COR-L47 (cell line): Measurements from ENCODE around the gene FLRT3.

Source experiments
- DNase-seq: peaks from one replicate; lab custom pipeline; 2025; lab: John Stamatoyannopoulos, UW

Gene FLRT3

DNA sequence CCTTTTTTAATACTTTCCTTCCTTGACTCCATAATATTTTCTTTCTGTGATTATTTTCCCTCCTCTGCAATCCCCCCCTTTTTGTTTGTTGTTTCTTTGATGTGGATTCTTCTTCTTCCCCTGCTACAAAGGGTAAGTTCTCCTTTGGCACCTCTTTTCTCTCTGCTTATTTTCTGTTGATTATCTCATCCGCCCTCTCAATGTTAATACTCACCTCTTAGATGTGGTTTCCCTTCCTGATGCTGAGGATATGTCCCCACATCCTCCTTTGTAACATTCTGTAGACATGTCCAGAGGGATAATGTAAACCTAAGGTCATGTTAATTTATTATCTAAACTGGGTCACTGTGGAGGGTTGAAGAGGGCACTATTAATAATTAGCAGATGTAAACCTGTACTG, 17.7 kb downstream of the FLRT3 start:
- DNase-seq: no peak

DNA sequence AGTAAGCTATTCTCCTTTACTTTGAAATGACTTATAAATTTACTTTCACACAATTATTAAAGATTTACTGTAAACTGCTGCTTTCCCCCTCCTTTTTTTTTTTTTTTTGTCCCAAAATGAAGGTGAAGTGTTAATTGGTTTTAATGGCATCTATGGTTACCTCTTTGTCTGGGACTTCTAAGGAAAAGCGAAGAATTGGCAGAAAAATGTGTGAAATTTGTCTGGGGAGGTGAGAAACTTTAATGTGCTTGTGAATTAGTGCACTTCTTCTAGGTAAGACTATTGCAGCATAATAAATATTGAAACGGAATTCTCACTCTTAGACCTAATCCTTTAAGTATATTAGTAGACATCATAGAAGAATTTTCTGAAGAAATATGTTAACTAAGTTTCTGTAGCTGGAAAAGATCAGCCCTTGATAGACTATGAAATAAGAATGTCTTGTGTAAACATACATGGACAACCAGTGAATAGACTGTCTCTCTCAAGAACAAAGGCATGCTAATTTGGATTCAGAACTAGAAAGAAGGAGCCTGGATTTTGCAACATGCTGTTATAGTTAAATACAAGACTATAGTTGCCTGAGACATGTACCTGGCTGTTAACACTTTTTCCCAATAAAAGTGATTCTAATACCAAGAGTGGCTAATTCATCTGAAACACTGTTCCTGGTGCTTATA, 23.9 kb downstream of the FLRT3 start:
- DNase-seq: no peak

DNA sequence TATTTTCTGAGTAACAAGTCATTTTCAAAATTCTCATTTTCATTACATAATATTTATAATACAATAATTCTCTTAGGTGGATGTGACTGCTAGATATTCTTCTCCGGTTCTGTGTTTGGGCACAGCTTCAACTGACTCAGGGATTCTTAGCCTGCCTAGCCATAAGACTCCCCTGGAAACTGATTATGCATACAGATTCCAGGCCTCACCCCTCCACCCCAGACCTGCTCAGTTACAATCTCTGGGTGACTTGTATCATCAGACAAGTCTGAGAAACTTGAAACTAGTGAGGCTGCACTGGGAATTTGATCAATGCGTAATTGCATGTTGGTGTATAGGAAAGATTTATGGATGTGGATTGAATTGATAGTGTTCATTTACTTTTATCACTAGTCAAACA, 25.4 kb downstream of the FLRT3 start:
- DNase-seq: no peak

DNA sequence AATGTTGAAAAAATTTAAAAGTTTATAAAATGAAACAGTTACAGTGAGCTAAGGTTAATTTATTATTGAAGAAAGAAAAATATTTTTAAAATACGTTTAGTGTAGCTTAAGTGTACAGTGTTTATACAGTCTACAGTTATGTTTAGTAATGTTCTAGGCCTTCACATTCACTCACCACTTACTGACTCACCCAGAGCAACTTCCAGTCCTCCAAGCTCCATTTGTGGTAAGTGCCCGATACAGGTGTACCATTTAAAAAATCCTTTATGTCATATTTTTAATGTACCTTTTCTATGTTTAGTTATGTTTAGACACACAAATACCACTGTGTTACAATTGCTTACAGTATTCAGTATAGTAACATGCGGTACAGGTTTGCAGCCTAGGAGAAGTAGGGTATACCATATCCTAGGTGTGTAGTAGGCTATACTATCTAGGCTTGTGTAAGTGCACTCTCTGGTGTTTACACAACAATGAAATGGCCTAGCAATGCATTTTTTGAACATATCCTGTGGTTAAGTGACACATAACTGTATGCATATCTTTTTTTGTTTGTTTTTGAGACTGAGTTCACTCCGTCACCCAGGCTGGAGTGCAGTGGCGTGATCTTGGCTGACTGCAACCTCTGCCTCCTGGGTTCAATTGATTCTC, 26.3 kb downstream of the FLRT3 start:
- DNase-seq: no peak

DNA sequence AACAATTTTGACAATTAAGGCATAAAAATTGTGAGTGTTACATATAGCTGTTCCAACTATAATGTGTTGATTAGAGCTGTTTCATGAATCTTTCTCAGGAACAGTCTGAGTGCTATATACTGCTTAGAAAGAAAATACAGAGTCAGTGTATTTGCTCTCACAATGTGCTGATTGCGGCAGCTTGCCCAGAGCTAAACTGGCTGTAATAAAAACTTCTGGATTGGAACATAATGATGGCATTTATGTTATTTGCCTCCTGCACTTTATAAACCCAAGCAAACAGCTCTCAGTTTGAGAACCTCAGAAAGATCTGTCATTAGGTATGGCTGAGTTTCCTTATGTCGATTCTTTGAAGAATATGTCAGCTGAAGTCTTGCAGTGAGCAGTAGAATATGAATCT, 29.5 kb downstream of the FLRT3 start:
- no peak for DNase-seq

DNA sequence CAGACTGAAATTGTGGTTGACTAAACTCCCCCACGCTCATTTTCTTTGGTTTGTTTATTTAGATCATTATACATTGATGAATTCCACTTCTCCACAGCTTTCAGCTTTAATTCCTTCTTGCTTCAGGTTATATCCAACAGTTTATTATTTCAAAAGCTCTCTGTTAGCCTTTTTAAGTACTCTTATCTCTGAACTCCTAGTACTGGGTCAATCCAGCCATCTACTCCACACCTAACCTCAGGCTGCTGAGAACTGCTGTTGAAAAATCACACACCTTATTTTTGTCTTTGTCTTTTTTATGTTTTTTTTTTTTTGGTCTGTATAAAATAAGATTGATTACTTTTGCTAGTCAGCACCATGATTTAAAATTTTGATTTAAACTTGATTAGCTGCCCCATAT, 32.9 kb downstream of the FLRT3 start:
- DNase-seq: no peak

DNA sequence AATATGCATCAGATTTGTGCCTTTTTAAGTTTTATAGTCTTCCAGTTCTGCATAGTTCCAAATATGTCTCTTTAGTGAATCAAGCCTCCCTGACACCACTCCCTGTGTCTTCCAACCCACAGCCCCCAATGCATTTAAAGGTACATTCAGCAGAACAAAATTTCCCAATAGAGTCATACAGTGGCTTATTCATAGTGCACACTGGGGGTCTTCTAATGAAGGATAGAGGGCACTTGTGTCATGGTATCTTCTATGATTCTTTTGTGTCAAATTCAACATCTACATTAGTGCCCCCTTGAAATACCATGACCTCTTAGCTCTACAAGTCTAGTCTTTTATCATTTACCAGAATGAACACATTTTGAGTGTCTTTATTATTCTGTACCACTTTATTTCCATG, 33.8 kb downstream of the FLRT3 start:
- no peak for DNase-seq

DNA sequence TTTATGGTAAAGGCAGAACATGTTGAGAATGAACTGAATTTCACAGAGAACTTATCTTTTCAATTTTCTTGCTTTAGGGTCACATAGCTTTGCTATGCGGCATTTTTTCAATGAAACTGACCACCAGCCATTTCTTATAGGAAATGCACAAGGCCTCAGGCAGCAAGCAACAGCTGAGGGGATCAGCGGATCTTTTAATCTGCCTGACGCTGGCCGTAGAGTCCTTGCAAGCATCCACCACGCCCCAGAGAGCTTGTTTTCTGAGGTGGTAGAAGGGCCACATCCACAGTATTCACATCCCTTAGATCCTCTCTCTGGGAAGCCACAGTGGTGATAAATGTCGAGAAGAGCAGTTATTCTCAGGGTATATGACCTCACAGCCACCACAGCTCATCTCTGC, 34.3 kb downstream of the FLRT3 start:
- no peak for DNase-seq

DNA sequence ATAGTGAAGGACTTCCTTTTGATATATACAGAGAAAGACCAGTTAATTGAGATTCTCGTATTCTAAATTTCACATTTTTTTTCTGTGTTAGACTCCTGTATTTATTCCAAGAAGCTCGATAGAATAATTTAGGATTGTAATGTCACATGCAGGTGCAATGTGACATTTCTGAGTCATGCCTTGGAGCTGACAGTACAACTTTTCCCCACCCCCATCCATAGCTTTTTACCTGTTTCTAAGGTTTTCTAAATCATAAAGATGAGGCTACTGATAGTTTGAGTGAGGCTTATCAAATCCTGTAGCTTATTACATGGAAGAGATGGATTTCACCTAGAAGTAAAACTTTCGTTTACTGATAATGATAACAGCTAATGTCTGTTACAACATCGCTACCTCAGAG, 37.6 kb downstream of the FLRT3 start:
- DNase-seq: no peak

DNA sequence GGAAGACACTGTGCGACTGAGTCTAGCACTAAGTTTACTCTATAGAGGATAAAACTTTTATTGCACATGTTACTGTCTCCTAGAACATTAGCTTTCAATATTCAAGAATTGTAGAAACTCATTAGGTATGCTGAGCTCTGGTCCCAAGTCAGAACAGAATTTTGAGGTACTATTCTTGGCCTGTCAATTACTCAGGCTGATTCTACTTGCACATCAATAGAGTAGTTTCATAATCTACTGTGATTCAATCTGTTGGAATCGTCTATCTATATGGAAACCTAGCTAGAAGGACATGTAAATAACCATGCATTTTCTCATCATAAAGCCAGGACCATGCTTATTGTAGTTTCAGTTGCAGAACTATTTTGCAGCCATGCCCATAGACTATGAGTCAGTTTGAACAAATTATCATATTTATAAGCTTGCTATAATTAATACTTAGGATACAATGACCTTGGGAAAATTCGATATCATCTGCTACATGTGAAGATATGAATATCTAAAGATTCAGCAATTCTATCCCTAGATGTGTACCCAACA, 41.6 kb downstream of the FLRT3 start:
- DNase-seq: no peak

DNA sequence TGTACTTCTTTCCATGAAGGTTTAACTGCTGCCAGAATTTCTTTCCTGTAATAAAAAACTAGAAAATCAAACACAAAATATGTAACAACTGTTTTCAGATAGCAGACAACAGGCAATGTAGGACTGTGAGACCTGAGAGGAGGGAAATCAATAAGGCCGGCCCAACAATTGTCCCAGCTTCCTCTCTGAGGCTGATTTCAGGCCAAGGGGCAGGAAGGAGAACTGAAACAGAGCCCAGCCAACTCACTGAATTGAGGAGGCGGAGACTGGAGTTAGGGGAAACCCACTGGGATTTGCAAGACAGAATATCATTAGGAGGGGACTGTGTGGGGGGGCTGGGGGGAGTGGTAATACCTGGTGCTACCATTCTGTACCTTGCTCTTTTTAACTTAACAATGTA, 42.2 kb downstream of the FLRT3 start:
- no peak for DNase-seq

DNA sequence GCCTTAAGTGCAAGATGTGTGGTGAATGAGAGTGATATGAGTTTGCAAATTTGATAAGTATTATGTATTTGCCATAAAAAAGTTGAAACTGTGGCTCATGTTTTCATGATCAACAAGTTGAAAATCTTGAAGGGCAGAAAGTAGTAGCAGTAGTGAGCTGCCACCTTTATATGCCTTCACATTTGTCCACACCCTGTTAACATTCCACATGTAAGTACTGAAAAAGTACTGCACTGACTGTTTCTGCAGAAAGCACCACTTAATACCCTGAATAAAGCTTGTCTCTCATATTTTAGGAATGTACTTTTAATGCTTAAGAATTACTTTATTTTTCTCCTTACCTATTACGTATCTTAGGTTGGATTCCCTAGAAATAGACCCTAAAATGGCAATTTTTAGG, 45.9 kb downstream of the FLRT3 start:
- no peak for DNase-seq

DNA sequence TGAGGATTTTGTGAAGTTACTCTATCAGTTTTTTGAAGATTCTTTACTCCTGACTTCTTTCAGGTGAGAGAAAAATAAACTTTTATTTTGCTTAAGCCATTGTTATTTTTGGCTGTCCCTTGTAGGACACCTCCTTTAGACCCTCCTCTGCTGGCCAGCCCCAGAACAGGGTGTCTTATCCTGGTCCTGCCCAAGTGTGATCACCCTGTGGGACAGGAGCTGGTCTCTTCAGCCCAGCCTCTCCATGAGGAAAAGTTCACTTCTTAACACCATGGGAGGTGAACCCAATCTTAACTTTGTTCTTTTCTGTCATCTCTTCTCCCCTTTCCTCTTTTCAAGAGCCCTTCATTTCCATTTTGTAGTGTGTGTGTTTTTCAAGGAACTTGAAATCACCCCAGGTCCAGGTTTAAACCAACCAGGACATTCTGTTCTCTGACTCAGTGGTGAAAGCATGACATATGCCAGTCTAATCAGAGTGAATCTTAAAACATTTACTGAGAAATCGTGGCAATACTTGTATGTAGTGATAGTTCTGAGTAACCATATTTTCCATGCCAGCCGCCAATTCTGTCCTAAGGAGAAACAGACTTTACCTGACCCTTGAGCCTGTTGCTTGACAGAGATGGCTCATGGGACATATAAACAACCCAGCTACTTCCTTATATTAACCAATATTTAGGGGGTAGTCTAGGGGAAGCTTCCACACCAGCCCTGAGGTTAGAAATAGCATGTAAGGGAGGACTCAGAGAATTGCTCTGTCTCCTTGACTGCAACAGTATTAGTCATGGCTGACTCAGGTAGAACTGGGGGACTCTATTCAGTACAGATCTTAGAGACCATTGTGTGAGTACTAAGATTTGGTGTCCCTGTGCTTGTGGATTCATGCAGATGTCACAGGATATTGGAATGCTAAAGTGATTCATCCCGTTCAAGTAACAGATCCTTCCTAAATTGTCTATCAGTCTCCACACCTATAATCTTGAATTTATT, 48.8 kb downstream of the FLRT3 start:
- DNase-seq: no peak

DNA sequence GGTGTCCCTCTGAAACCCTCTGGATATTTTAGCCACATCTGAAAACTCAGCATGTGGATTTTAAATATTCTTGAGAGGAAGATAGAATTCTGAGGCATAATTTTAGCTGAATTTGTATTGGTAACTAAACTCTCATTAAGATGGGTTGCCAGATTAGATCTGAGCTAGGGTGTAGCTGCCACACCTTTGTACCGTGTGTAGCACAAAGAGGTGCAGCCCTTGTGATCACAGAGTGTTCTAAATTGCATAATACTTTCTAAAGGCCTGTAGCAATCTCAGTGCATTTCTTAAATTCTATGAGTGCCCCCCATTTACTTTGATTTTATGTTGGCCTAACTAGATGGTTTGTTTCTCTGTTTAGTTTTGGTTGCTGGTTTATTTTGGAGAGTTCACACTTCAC, 53.0 kb downstream of the FLRT3 start:
- no peak for DNase-seq

DNA sequence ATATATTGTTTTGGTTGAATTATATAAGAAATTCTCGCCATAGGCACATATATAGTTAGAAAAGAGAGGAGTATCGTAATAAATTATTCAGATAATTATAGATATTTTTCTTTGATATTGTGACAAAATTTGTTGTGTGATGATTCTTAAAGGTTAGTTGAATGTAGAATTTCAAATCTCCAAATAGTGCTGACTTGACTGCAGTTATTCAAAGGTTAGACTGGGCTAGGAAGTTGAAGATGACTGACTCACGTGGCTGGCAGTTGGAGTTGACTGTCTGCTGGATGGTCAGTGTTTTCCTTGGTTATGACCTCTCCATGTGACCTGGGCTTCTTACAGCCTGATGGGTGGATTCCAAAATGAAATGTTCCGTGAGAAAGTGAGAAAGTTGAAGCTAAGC, 55.3 kb downstream of the FLRT3 start:
- DNase-seq: no peak
